K562 (cell line): ENCODE results near the gene OBSCN. TPM values are rescaled to one million over a fixed set of nuclear protein-coding genes. Genes with fewer than 3 reads are reported as not detected.

Experiments
- DACH1 ChIP-seq: fragments of 450-650 bp; IDR thresholded peaks from 2 replicates; pipeline ENCODE4 v1.6.1; 2018; ENCODE audit not compliant: partially characterized antibody
- E2F8 ChIP-seq: fragments of 450-650 bp; IDR thresholded peaks from 2 replicates; pipeline ENCODE4 v1.7.1; 2018; ENCODE audit warnings: mild to moderate bottlenecking, low read depth; ENCODE audit not compliant: partially characterized antibody
- FIP1L1 ChIP-seq: fragments of 200-400 bp; formaldehyde crosslinking; IDR thresholded peaks from 2 replicates; pipeline ENCODE4 v1.6.1; 2018; ENCODE audit warnings: mild to moderate bottlenecking, low read depth, low read length; ENCODE audit not compliant: poor library complexity, severe bottlenecking
- FOXM1 ChIP-seq, 2 experiments: fragments of 450-650 bp in 1 of 2; sonication (generic) in 1 of 2; formaldehyde crosslinking in 1 of 2; IDR thresholded peaks; 2 replicates each; pipeline versions ENCODE4 v1.6.1 to v1.9.0; 2017 to 2022; ENCODE audit warnings: low read depth in 2 of 2, mild to moderate bottlenecking in 2 of 2, missing genetic modification reagents in 1 of 2, moderate library complexity in 1 of 2
- HMG20B ChIP-seq: fragments of 250-450 bp; sonication (Bioruptor Pico); IDR thresholded peaks from 2 replicates; pipeline ENCODE4 v1.5.0; 2021; ENCODE audit warnings: mild to moderate bottlenecking
- L3MBTL2 ChIP-seq: fragments of 450-650 bp; IDR thresholded peaks from 2 replicates; pipeline ENCODE4 v1.6.1; 2016; ENCODE audit warnings: mild to moderate bottlenecking, moderate library complexity
- MED1 ChIP-seq: sonication (generic); formaldehyde crosslinking; IDR thresholded peaks from 2 replicates; pipeline ENCODE4 v1.8.1; 2023; ENCODE audit warnings: missing genetic modification reagents, borderline replicate concordance
- NEUROD1 ChIP-seq: fragments of 150-350 bp; IDR thresholded peaks from 2 replicates; pipeline ENCODE4 v1.6.1; 2014; ENCODE audit warnings: borderline replicate concordance, low read length, low read depth; ENCODE audit not compliant: partially characterized antibody
- NR2C1 ChIP-seq, 2 experiments: fragments of 450-650 bp; IDR thresholded peaks; 2 replicates each; pipeline ENCODE4 v1.6.1; 2017; ENCODE audit warnings: mild to moderate bottlenecking in 2 of 2, antibody characterized with exemption in 1 of 2, inconsistent platforms in 1 of 2, missing compliant biosample characterization in 1 of 2, missing genetic modification characterization in 1 of 2
- RBM39 ChIP-seq: fragments of 200-400 bp; formaldehyde crosslinking; optimal IDR thresholded peaks from 2 replicates; pipeline ENCODE3; 2018; ENCODE audit warnings: low read depth, low read length
- RNF219 ChIP-seq: fragments of 250-450 bp; sonication (Bioruptor Pico); IDR thresholded peaks from 2 replicates; pipeline ENCODE4 v1.5.0; 2022; ENCODE audit warnings: mild to moderate bottlenecking
- SMAD4 ChIP-seq: fragments of 250-450 bp; sonication (Bioruptor Pico); conservative IDR thresholded peaks from 2 replicates; pipeline ENCODE4 v1.8.0; 2021; ENCODE audit warnings: inconsistent platforms, mild to moderate bottlenecking, moderate library complexity
- WHSC1 ChIP-seq: IDR thresholded peaks from one replicate; pipeline ENCODE4 v1.6.1; 2012; ENCODE audit warnings: low read length, control low read depth, inconsistent platforms
- ZBED1 ChIP-seq: IDR thresholded peaks from 2 replicates; pipeline ENCODE4 v1.6.1; 2014
- ZEB2 ChIP-seq: fragments of 450-650 bp; IDR thresholded peaks from 2 replicates; pipeline ENCODE4 v1.6.1; 2016
- ZMIZ1 ChIP-seq, 2 experiments: fragments of 150-350 bp in 1 of 2; IDR thresholded peaks; 2 replicates each; pipeline ENCODE4 v1.6.1; 2012 to 2016; ENCODE audit warnings: low read depth in 2 of 2, low read length in 2 of 2, mild to moderate bottlenecking in 1 of 2, moderate library complexity in 1 of 2
- ZNF124 ChIP-seq: sonication (generic); formaldehyde crosslinking; IDR thresholded peaks from 2 replicates; pipeline ENCODE4 v1.8.1; 2022; ENCODE audit warnings: missing genetic modification reagents
- ZNF583 ChIP-seq: fragments of 250-450 bp; sonication (Bioruptor Pico); IDR thresholded peaks from 2 replicates; pipeline ENCODE4 v1.4.0; 2020
- ZSCAN29 ChIP-seq: fragments of 450-650 bp; IDR thresholded peaks from 2 replicates; pipeline ENCODE4 v1.6.1; 2017
- polyA plus RNA-seq, 8 experiments: library from polyadenylated mRNA; depleted of rRNA in 4 of 8; stranded (reverse) in 5 of 8; unstranded in 3 of 8; fragments of >200 nt; fragmentation: Nextera tagmentation in 2 of 8; fragmentation: Illumina TruSeq in 1 of 8; extraction: Ambion mirVana in 2 of 8; extraction: Trizol in 1 of 8; gene quantifications; 2 replicates each; pipeline versions ENCODE4 v1.2.1 to v1.2.3, GENCODE V29; 2011 to 2014; ENCODE audit warnings: inconsistent platforms in 1 of 8, missing spikeins in 1 of 8
- total RNA-seq, 7 experiments: library from RNA; depleted of rRNA in 6 of 7; stranded (reverse); fragments of >200 nt in 6 of 7; fragmentation: Illumina TruSeq in 2 of 7; extraction: Trizol in 2 of 7; gene quantifications; 2 replicates each; pipeline versions ENCODE4 v1.2.1 to v1.2.3, GENCODE V29; 2011 to 2021; ENCODE audit warnings: low replicate concordance in 1 of 7

The OBSCN gene
- total and polyA plus RNA-seq, 9 of the 15 experiments (the other 6 are each of a cell fraction or from before 2014, with no cell fraction given): 0.18 to 19.7 (median 3.6) TPM

GRCh38 chr1:228164561-228165371, 43.1 kb upstream of the OBSCN start (continued):
- no peak; the same call in 1 of the 2 replicates for TF ChIP-seq ZBED1
- TF ChIP-seq ZNF583: no peak
- no peak for TF ChIP-seq RNF219 (CRISPR knock-in tag)
- TF ChIP-seq FIP1L1: no peak
- TF ChIP-seq FOXM1 (IDR thresholded peaks at IDR 0.05; ENCODE audit: low read depth): no peak
- TF ChIP-seq FOXM1 (CRISPR knock-in tag; IDR thresholded peaks at IDR 0.05; ENCODE audit: low read depth): no peak
- no peak for TF ChIP-seq ZNF124
- TF ChIP-seq E2F8: no peak
- peak in 1 of 2 experiments; percentile 58; a peak in 1 of 4 replicates for TF ChIP-seq ZMIZ1 (IDR thresholded peaks at IDR 0.05; ENCODE audit: low read depth in 2 of 2, low read length in 2 of 2)
- no peak for TF ChIP-seq HMG20B
- no peak for TF ChIP-seq WHSC1
- TF ChIP-seq NR2C1 (IDR thresholded peaks at IDR 0.05): no peak
- TF ChIP-seq NR2C1 (tag; IDR thresholded peaks at IDR 0.05): 0 out of 2 replicates have a peak, but pooled peaks have one; percentile 41
- TF ChIP-seq L3MBTL2: peak; percentile 77
- TF ChIP-seq DACH1: no peak
- TF ChIP-seq ZEB2: peak; percentile 84
- TF ChIP-seq NEUROD1: no peak
- no peak for TF ChIP-seq ZSCAN29
- TF ChIP-seq MED1 (CRISPR knock-in tag): no peak
- TF ChIP-seq RBM39: no peak
- peak; percentile 89 for TF ChIP-seq SMAD4 (CRISPR knock-in tag)
